GM18951 (cell line): ENCODE results near the gene CCNT2.

ENCODE experiments used
- POLR2A ChIP-seq: IDR thresholded peaks from 4 replicates; pipeline ENCODE4 v1.6.1; 2011; ENCODE audit warnings: mild to moderate bottlenecking; ENCODE audit not compliant: insufficient read length, insufficient read depth; ENCODE audit errors: extremely low read depth
- in situ Hi-C: fragments of 300-500 bp; cut with MboI; formaldehyde crosslinking; loops from one replicate; pipeline ENCODE4 v1.12.0; 2022; ENCODE audit warnings: low sequenced_read_pairs, mixed read lengths, inconsistent platforms; ENCODE audit not compliant: unreplicated experiment

Gene CCNT2

DNA sequence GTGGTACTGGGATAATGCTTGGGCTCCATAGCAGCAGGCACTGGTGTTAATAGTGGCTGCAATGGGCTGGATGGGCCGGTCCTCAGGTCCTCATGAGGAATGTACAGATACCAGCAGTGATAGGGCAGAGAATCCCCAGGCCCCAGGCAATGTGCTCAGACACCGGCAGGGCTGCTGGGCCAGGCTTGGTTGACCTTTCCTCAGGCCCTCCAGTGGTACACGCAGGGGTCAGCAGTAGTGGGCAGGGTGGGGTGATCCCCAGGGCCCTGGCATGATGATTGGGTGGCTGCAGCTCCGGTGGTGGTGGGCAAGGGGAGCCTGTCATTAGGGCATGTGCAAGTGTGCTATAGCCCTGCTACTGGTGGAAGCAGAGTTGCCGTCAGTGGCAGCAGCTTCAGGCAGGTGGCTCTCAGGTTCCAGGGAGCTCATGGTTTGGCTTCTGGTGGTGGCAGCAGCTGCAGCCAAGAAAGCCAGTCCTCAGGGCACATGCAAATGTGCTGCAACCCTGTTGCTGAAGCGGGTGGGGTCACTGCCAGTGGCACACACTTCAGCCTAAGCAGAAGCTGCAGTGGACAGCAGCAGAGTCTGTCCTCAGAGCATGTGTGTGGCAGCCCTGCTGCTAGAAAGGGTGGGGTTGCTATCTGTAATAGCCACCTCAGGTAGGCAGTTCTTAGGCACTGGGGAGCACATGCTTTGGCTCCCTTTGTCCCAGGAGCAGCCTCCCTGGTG is 56.8 kb downstream of the CCNT2 start:
- in situ Hi-C loops = loop anchor here (25.0 kb wide), 1 partner anchor 1412 kb away; no protein-coding TSS in a partner anchor
- TF ChIP-seq POLR2A = no peak

DNA sequence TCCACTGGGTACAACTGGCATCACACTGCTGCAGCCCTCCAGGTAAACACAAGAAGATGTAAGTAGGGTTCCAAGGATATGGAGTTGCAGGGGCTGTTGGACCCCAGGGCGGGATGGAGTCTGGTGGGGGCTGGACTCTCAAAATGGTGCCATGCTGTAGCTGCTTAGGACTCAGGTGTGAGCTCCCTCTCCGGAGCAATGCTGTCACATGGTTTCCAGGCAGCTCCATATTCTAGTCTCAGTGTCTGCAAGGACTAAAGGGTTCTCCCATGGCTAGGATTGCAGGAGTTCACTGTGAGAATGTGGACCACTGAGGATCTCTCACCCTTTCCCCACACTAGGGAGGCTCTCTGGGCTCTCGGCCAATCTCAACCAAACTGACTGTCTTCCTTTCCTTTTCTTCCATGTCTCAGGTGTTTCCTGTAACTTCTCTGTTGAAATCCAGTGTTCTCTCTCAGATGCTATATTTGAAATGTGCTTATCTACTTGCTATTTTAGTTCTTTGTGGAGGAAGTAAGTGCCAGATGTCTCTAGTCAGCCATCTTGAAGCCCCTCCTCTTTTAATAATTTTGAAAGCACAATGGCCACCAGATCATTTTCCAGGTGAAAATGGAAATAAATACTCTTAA is 57.6 kb downstream of the CCNT2 start:
- TF ChIP-seq POLR2A = no peak
- in situ Hi-C loops = loop anchor here (25.0 kb wide), 1 partner anchor 1411 kb away; no protein-coding TSS in a partner anchor

DNA sequence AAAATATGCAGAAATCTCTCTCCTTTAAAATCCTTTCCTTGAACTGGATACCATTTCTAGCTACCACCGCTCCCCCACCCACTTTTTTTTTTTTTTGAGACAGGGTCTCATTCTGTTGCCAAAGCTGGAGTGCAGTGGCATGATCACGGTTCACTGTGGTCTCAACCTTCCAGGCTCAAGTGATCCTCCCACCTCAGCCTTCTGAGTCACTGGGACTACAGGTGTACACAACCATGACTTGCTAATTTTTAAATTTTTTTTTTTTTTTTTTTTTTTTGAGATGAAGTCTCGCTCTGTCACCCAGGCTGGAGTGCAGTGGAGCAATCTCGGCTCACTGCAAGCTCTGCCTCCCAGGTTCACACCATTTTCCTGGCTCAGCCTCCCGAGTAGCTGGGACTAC is 58.5 kb downstream of the CCNT2 start:
- in situ Hi-C loops = loop anchor here (25.0 kb wide), 1 partner anchor 1410 kb away; no protein-coding TSS in a partner anchor

DNA sequence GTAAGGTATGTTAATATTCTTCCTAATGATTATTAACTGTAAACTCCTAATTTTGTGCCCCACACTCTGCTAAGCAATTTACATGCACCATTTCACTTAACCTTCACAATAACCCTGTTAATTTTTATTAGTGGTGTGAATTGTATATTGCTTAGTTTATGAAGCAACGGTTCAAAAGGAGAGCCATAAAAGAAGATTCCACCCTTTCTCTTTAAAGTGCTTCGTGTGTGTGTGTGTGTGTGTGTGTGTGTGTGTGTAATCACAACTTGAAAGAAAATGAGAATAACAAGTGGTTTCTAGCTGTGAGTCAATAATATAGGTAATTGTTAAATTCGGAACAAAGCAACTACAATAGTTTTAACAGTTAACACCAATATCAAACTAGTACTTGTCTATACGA is 60.6 kb downstream of the CCNT2 start:
- no peak for TF ChIP-seq POLR2A
- in situ Hi-C loops = loop anchor here (25.0 kb wide), 1 partner anchor 1408 kb away; no protein-coding TSS in a partner anchor

DNA sequence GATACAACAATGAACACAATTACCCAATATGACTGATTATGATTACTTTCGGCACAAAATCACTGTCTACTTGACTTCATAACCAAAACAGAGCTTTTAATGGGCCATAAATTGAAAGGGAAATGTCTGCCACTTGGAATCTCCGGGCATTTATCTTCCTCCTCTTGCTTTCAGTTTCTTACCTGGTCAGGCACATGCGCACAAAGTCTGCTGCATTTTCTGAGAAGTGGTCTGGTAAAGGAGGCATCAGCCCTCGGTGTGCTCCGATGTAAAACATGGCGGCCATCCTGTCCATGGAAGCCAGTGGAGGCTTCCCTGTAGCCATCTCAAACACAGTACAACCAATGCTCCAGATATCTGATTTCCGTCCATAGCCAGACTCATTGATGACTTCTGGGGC is 62.0 kb downstream of the CCNT2 start:
- in situ Hi-C loops = loop anchor here (25.0 kb wide), 1 partner anchor 1407 kb away; no protein-coding TSS in a partner anchor

DNA sequence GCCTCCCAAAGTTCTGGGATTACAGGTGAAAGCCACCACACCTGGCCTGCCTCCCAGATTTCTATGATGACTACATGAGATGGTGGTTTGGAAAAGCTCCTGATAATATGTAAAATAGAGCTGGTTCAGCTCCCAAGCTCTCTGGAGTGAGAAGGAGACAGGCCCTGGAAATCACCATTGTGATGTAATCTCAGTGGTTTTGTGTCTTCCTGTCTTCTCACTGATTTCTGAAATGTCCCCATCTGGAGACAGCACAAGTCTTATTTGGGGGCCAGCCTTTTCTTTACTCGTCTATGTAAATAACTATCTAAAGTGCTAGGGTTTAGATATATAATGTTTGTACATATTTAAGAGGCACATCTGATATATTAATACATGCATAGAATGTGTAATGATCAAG is 64.0 kb downstream of the CCNT2 start:
- in situ Hi-C loops = loop anchor here (25.0 kb wide), 1 partner anchor 1405 kb away; no protein-coding TSS in a partner anchor
- no peak for TF ChIP-seq POLR2A

More for the DNA sequence above, 62.0 kb downstream of the CCNT2 start:
- no peak for TF ChIP-seq POLR2A

DNA sequence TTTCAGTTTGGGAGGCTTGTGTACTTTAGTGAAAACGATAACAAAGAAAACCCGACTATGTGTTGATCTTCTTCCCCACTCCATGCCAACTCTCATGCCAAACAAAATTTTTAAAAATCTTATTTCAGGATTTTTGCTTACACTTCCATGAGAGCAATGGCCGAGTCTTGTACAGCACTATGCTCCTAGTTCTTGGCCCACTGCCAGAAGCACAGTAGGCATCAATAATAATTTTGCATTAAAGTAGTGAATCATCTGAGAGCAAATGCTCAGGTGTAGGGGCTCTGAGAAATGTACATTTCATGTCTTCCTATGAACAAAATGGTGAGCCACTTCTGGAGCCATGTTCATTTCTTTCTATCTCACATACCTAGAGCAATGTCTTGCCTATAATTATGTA is 66.4 kb downstream of the CCNT2 start:
- in situ Hi-C loops = loop anchor here (25.0 kb wide), 1 partner anchor 1402 kb away; no protein-coding TSS in a partner anchor
- TF ChIP-seq POLR2A = no peak

DNA sequence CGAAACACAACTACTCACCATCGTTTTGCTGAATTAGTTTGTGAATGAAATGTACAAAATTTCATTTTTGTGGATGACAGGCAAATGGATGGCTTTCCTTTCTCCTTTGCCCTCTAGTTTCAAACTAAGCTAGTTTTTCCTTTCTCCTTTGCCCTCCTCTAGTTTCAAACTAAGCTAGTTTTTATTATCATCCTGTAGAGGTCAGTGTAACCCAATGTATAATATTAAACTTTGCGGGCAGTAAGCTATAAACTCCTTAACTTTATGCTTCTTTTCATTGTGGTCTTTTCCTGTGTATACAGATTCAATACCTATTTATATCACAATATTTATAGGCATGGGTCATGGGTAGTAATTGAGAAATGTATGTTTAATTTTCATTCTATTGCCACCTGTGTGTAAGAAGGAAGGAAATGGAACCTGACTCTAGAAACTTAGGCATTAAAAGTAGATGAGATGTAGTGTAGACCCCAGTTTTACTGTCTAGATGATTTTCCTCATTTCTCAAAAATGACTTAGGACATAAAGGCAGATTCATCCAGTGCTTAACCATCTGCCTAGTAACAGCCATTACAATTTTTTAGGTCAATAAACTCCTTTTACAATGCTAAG is 70.5 kb downstream of the CCNT2 start:
- in situ Hi-C loops = loop anchor here (25.0 kb wide), 1 partner anchor 1398 kb away; no protein-coding TSS in a partner anchor
- TF ChIP-seq POLR2A = no peak

DNA sequence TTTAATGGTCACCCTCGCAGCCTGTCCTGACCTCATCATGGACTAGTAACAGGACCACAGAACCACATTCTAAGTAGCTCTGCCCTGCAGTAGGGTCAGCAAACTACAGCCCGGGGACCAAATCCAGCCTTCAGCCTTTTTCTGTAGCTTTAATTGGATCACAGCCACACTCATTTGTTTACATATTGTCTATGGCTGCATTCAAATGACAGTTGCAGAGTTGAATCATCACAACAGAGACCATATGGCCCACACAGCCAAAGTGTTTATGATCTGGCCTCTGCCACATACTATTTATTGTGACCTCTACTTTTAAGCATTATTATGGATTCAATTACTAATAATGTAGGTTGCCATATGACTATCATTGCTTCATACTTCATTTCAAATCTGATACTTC is 80.9 kb downstream of the CCNT2 start:
- in situ Hi-C loops = loop anchor here (10.0 to 25.0 kb wide), 2 partner anchors 715 to 1388 kb away; no protein-coding TSS in a partner anchor
- no peak for TF ChIP-seq POLR2A

DNA sequence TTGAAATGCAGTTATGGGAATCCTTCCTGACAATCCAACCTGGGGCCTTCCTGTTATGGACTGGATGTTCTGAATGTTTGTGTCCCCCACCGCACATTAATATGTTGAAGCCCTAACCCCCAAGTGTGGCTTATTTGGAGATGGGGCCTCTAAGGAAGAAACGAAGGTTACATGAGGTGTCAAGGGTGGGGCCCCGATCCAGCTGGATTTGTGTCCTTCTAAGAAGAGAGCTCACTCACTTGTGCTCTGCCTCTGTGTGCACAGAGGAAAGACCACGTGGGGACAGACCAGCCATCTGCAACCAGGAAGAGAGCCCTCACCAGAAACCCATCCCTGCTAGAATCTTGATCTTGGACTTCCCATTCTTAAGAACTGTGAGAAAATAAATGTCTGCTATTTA is 84.2 kb downstream of the CCNT2 start:
- in situ Hi-C loops = no loop called here
- no peak for TF ChIP-seq POLR2A

DNA sequence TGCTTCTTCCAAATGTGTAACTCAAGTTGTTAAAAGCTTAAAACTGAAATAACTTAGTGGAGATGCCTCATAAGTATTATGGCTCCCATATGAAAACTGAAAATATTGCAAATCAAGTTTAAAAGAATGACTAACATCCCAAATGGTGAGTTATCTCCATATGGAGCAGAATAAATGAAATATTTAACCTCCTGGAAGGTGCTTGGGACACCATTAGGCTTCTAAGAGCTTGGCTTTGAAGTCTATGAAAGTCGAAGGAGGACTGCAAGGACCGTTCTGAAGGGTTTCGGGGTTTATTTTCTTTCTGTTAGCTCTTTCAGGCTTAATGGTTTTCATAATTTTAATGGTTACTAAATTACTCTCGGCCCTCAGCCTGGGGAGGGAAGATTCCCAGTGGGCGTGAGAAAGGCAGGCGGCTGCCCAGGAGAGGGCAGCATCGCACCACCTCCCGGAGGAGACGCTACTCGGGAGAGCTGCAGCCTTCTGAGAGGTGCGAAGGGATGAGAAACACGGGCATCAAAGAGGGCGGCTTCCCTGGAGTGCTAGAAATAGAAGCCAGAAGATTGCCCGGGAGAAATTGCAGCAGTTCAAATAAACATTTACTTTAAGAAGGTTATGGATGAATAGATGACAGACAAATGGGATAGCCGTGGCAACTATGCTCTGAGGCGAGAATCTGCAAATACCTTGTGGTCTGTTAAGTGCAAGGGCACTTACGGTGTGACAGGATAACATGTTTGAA is 85.6 kb downstream of the CCNT2 start:
- in situ Hi-C loops = no loop called here
- no peak for TF ChIP-seq POLR2A

DNA sequence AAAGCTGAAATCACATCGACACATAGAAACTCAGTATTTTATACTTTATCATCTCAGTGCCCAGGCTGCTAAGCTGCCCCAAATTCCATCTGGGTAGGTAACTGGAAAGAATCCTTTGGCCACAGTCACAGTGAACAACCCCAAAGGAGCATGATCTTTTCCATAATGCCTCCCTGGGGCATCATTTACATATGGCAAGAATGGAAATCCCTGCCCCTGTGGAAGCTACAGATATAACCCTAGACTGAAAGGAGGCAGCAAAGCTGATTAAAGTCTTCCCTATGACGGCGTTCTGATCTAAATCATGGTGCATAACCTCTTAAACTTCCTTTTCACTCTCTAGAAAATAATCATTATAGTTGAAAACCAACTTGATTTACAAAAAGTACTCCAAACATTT is 87.1 kb downstream of the CCNT2 start:
- TF ChIP-seq POLR2A = no peak
- in situ Hi-C loops = no loop called here
